HepG2 (cell line): ENCODE data around the gene TACC3. TPM values are rescaled to one million over a fixed set of nuclear protein-coding genes. Genes with fewer than 3 reads are reported as not detected.

Experiments used
- ATF1 ChIP-seq: IDR thresholded peaks from 2 replicates; pipeline ENCODE4 v1.6.1; 2016; ENCODE audit warnings: mild to moderate bottlenecking, control low read depth
- EHMT2 ChIP-seq: fragments of 200-600 bp; sonication (generic); IDR thresholded peaks from 2 replicates; pipeline ENCODE4 v1.7.0; 2017; ENCODE audit warnings: antibody characterized with exemption, low read depth, low read length, borderline replicate concordance
- HMGXB3 ChIP-seq: sonication (generic); formaldehyde crosslinking; IDR thresholded peaks from 2 replicates; pipeline ENCODE4 v1.4.0; 2020; ENCODE audit warnings: missing genetic modification reagents, borderline replicate concordance
- MIXL1 ChIP-seq: IDR thresholded peaks from 2 replicates; pipeline ENCODE4 v1.6.1; 2016
- PHF8 ChIP-seq: sonication (generic); formaldehyde crosslinking; IDR thresholded peaks from 2 replicates; pipeline ENCODE4 v1.5.0; 2020; ENCODE audit warnings: missing genetic modification reagents
- POGZ ChIP-seq: sonication (generic); formaldehyde crosslinking; IDR thresholded peaks from 2 replicates; pipeline ENCODE4 v1.4.0; 2020; ENCODE audit warnings: mild to moderate bottlenecking, missing genetic modification reagents
- SP5 ChIP-seq: IDR thresholded peaks from 2 replicates; pipeline ENCODE4 v1.6.1; 2016; ENCODE audit warnings: low read depth, borderline replicate concordance
- ZMYM3 ChIP-seq: sonication (generic); formaldehyde crosslinking; IDR thresholded peaks from 2 replicates; pipeline ENCODE4 v1.5.1; 2020; ENCODE audit warnings: mild to moderate bottlenecking, missing genetic modification reagents
- ZNF136 ChIP-seq: sonication (generic); formaldehyde crosslinking; IDR thresholded peaks from 2 replicates; pipeline ENCODE4 v1.8.1; 2022; ENCODE audit warnings: low read depth, mild to moderate bottlenecking, moderate library complexity, missing genetic modification reagents
- ZNF207 ChIP-seq: fragments of 450-650 bp; IDR thresholded peaks from 2 replicates; pipeline ENCODE4 v1.6.1; 2016; ENCODE audit warnings: antibody characterized with exemption, borderline replicate concordance
- ZNF225 ChIP-seq: sonication (generic); formaldehyde crosslinking; IDR thresholded peaks from 2 replicates; pipeline ENCODE4 v1.4.0; 2020; ENCODE audit warnings: mild to moderate bottlenecking, missing genetic modification reagents
- ZNF331 ChIP-seq: sonication (generic); formaldehyde crosslinking; IDR thresholded peaks from 2 replicates; pipeline ENCODE4 v1.4.0; 2020; ENCODE audit warnings: missing genetic modification reagents
- ZNF335 ChIP-seq: sonication (generic); formaldehyde crosslinking; IDR thresholded peaks from 2 replicates; pipeline ENCODE4 v1.4.0; 2020; ENCODE audit warnings: missing genetic modification reagents
- ZNF639 ChIP-seq: conservative IDR thresholded peaks from 2 replicates; pipeline ENCODE4 v1.6.1; 2018; ENCODE audit warnings: missing genetic modification reagents
- ZNF773 ChIP-seq: sonication (generic); formaldehyde crosslinking; IDR thresholded peaks from 2 replicates; pipeline ENCODE4 v1.4.0; 2020; ENCODE audit warnings: missing genetic modification reagents, borderline replicate concordance
- ZNF782 ChIP-seq: sonication (generic); formaldehyde crosslinking; IDR thresholded peaks from 2 replicates; pipeline ENCODE4 v1.4.0; 2020; ENCODE audit warnings: missing genetic modification reagents, mild to moderate bottlenecking, borderline replicate concordance
- ZNF841 ChIP-seq: sonication (generic); formaldehyde crosslinking; IDR thresholded peaks from 2 replicates; pipeline ENCODE4 v1.8.1; 2023; ENCODE audit warnings: missing genetic modification reagents, borderline replicate concordance
- polyA plus RNA-seq, 8 experiments: library from polyadenylated mRNA; depleted of rRNA in 3 of 8; stranded (reverse) in 7 of 8; unstranded in 1 of 8; fragments of >200 nt; fragmentation: Illumina TruSeq in 4 of 8; extraction: Trizol in 4 of 8; gene quantifications; 2 replicates each; pipeline versions ENCODE4 v1.2.1 to v1.2.3, GENCODE V29; 2011 to 2016; ENCODE audit warnings: low read depth in 4 of 8, missing spikeins in 1 of 8, mixed read lengths in 1 of 8; ENCODE audit not compliant: insufficient read depth in 1 of 8
- total RNA-seq, 5 experiments: library from RNA; depleted of rRNA; stranded (reverse); fragments of >200 nt; fragmentation: Illumina TruSeq; extraction: Trizol; gene quantifications; 2 replicates each; pipeline ENCODE4 v1.2.3, GENCODE V29; 2016; ENCODE audit warnings: low read depth in 1 of 5
- TF ChIP-seq, protein P1 (sequence below): IDR thresholded peaks from 2 replicates; pipeline ENCODE4 v1.6.1; 2016; ENCODE audit warnings: missing compliant biosample characterization, missing genetic modification reagents, borderline replicate concordance
- TF ChIP-seq, protein P2 (sequence below): sonication (generic); formaldehyde crosslinking; IDR thresholded peaks from 2 replicates; pipeline ENCODE4 v1.4.0; 2020; ENCODE audit warnings: missing genetic modification reagents, mild to moderate bottlenecking, borderline replicate concordance
- TF ChIP-seq, protein P3 (sequence below): sonication (generic); formaldehyde crosslinking; IDR thresholded peaks from 2 replicates; pipeline ENCODE4 v1.4.0; 2020; ENCODE audit warnings: missing genetic modification reagents

Gene TACC3
- total and polyA plus RNA-seq, 2 of the 13 experiments (the other 11 are each of a cell fraction or from before 2014, with no cell fraction given): 20.3 to 21.2 TPM

GRCh38 chr4:1712216-1713002, 8.9 kb upstream of the TACC3 start, which contains the start of gene SLBP (continued):
- TF ChIP-seq ZNF639 (CRISPR knock-in tag) (peak; percentile 81; the same call in 1 of the 2 replicates), ZNF136 (CRISPR knock-in tag) (0 out of 2 replicates have a peak, but pooled peaks have one; percentile 47), ZNF207 (no peak), ZNF782 (CRISPR knock-in tag) (peak; percentile 92; the same call in 1 of the 2 replicates), EHMT2 (no peak), ZNF225 (CRISPR knock-in tag) (no peak; the same call in 1 of the 2 replicates), SP5 (peak; percentile 64; the same call in 1 of the 2 replicates), ATF1 (CRISPR knock-in tag) (no peak), ZNF841 (CRISPR knock-in tag) (peak; percentile 90), MIXL1 (peak; percentile 73), ZNF331 (CRISPR knock-in tag) (peak; percentile 91), ZNF773 (CRISPR knock-in tag) (peak; percentile 99), HMGXB3 (CRISPR knock-in tag) (peak; percentile 87; the same call in 1 of the 2 replicates), ZMYM3 (CRISPR knock-in tag) (no peak), ZNF335 (CRISPR knock-in tag) (0 out of 2 replicates have a peak, but pooled peaks have one; percentile 44), POGZ (CRISPR knock-in tag) (0 out of 2 replicates have a peak, but pooled peaks have one; percentile 20), PHF8 (peak; percentile 76)
- TF ChIP-seq, protein P1, sequence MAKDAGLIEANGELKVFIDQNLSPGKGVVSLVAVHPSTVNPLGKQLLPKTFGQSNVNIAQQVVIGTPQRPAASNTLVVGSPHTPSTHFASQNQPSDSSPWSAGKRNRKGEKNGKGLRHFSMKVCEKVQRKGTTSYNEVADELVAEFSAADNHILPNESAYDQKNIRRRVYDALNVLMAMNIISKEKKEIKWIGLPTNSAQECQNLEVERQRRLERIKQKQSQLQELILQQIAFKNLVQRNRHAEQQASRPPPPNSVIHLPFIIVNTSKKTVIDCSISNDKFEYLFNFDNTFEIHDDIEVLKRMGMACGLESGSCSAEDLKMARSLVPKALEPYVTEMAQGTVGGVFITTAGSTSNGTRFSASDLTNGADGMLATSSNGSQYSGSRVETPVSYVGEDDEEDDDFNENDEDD: peak; percentile 99
- TF ChIP-seq, protein P2, sequence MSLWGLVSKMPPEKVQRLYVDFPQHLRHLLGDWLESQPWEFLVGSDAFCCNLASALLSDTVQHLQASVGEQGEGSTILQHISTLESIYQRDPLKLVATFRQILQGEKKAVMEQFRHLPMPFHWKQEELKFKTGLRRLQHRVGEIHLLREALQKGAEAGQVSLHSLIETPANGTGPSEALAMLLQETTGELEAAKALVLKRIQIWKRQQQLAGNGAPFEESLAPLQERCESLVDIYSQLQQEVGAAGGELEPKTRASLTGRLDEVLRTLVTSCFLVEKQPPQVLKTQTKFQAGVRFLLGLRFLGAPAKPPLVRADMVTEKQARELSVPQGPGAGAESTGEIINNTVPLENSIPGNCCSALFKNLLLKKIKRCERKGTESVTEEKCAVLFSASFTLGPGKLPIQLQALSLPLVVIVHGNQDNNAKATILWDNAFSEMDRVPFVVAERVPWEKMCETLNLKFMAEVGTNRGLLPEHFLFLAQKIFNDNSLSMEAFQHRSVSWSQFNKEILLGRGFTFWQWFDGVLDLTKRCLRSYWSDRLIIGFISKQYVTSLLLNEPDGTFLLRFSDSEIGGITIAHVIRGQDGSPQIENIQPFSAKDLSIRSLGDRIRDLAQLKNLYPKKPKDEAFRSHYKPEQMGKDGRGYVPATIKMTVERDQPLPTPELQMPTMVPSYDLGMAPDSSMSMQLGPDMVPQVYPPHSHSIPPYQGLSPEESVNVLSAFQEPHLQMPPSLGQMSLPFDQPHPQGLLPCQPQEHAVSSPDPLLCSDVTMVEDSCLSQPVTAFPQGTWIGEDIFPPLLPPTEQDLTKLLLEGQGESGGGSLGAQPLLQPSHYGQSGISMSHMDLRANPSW (CRISPR knock-in tag): no peak
- TF ChIP-seq, protein P3, sequence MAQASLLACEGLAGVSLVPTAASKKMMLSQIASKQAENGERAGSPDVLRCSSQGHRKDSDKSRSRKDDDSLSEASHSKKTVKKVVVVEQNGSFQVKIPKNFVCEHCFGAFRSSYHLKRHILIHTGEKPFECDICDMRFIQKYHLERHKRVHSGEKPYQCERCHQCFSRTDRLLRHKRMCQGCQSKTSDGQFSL (CRISPR knock-in tag): peak; percentile 78; the same call in 1 of the 2 replicates
